ENCODE data around the gene KIF1B.
"Not testable (repeated sequence)": the region's sequence is repeated elsewhere in the genome, so short reads cannot be mapped to it uniquely, and the experiment has no call there.

Gene KIF1B

GRCh38 chr1:10229903-10230302, 19.5 kb downstream of the KIF1B start:
- no peak for DNase-seq (ENCODE audit: extremely low read depth in 1 of 2, low read depth in 1 of 2)

- DNase-seq (ENCODE audit: extremely low read depth in 1 of 2, low read depth in 1 of 2): no peak
These were observed 21.8 kb downstream of the KIF1B start for GRCh38 chr1:10232163-10232562.

- DNase-seq (ENCODE audit: extremely low read depth in 1 of 2, low read depth in 1 of 2): no peak
These were observed 26.2 kb downstream of the KIF1B start for GRCh38 chr1:10236405-10237156.

GRCh38 chr1:10237157-10237539, 26.8 kb downstream of the KIF1B start:
- no peak for DNase-seq (ENCODE audit: extremely low read depth in 1 of 2, low read depth in 1 of 2)

GRCh38 chr1:10242135-10242534, 31.8 kb downstream of the KIF1B start:
- no peak for DNase-seq (ENCODE audit: extremely low read depth in 1 of 2, low read depth in 1 of 2)

- DNase-seq (ENCODE audit: extremely low read depth in 1 of 2, low read depth in 1 of 2): no peak
These were observed 32.4 kb downstream of the KIF1B start for GRCh38 chr1:10242811-10243210.

GRCh38 chr1:10245674-10246073, 35.3 kb downstream of the KIF1B start:
- no peak for DNase-seq (ENCODE audit: extremely low read depth in 1 of 2, low read depth in 1 of 2)

- DNase-seq (ENCODE audit: extremely low read depth in 1 of 2, low read depth in 1 of 2): no peak
These were observed 39.6 kb downstream of the KIF1B start for GRCh38 chr1:10249808-10250457.

GRCh38 chr1:10250663-10251062, 40.3 kb downstream of the KIF1B start:
- no peak for DNase-seq (ENCODE audit: extremely low read depth in 1 of 2, low read depth in 1 of 2)

- not testable (repeated sequence) for DNase-seq (ENCODE audit: extremely low read depth in 1 of 2, low read depth in 1 of 2)
These were observed 41.1 kb downstream of the KIF1B start for GRCh38 chr1:10251325-10252108.

- no peak for DNase-seq (ENCODE audit: extremely low read depth in 1 of 2, low read depth in 1 of 2)
These were observed 42.1 kb downstream of the KIF1B start for GRCh38 chr1:10252508-10252907.

GRCh38 chr1:10253149-10253548, 42.8 kb downstream of the KIF1B start:
- no peak for DNase-seq (ENCODE audit: extremely low read depth in 1 of 2, low read depth in 1 of 2)

- DNase-seq (ENCODE audit: extremely low read depth in 1 of 2, low read depth in 1 of 2): no peak
These were observed 43.4 kb downstream of the KIF1B start for GRCh38 chr1:10253755-10254154.

GRCh38 chr1:10257851-10258250, 47.5 kb downstream of the KIF1B start:
- no peak for DNase-seq (ENCODE audit: extremely low read depth in 1 of 2, low read depth in 1 of 2)

- DNase-seq (ENCODE audit: extremely low read depth in 1 of 2, low read depth in 1 of 2): not testable (repeated sequence)
These were observed 49.2 kb downstream of the KIF1B start for GRCh38 chr1:10259547-10259946.

GRCh38 chr1:10263450-10264082, 53.2 kb downstream of the KIF1B start:
- no peak for DNase-seq (ENCODE audit: extremely low read depth in 1 of 2, low read depth in 1 of 2)

- DNase-seq (ENCODE audit: extremely low read depth in 1 of 2, low read depth in 1 of 2): no peak
These were observed 54.7 kb downstream of the KIF1B start for GRCh38 chr1:10265027-10265426.

GRCh38 chr1:10265900-10266299, 55.5 kb downstream of the KIF1B start:
- no peak for DNase-seq (ENCODE audit: extremely low read depth in 1 of 2, low read depth in 1 of 2)

GRCh38 chr1:10267319-10267718, 56.9 kb downstream of the KIF1B start:
- no peak for DNase-seq (ENCODE audit: extremely low read depth in 1 of 2, low read depth in 1 of 2)

GRCh38 chr1:10267921-10268320, 57.6 kb downstream of the KIF1B start:
- no peak for DNase-seq (ENCODE audit: extremely low read depth in 1 of 2, low read depth in 1 of 2)

GRCh38 chr1:10271090-10271489, 60.7 kb downstream of the KIF1B start:
- no peak for DNase-seq (ENCODE audit: extremely low read depth in 1 of 2, low read depth in 1 of 2)

Data from stimulated activated CD8-positive, alpha-beta memory T cell treated with anti-CD3 and anti-CD28 coated beads, Interleukin-7, amount 100 ng/mL, for 48 hours (primary cell).